Glutamatergic neuron (in vitro differentiated cells): ENCODE data around the gene RAVER2. TPM values are rescaled to one million over a fixed set of nuclear protein-coding genes. Genes with fewer than 3 reads are reported as not detected.

ENCODE experiments used
- DNase-seq: peaks from one replicate; pipeline ENCODE4 v3.0.0; 2022
- H3K27ac Mint-ChIP-seq: one replicate; pipeline ENCODE4 v1.8.0; 2020; ENCODE audit warnings: mild to moderate bottlenecking, mixed read lengths, inconsistent platforms; ENCODE audit not compliant: unreplicated experiment
- H3K27me3 Mint-ChIP-seq: one replicate; pipeline ENCODE4 v1.8.0; 2020; ENCODE audit warnings: mild to moderate bottlenecking, moderate library complexity, mixed read lengths, inconsistent platforms; ENCODE audit not compliant: unreplicated experiment
- H3K36me3 Mint-ChIP-seq: one replicate; pipeline ENCODE4 v1.8.0; 2020; ENCODE audit warnings: mild to moderate bottlenecking, mixed read lengths, inconsistent platforms; ENCODE audit not compliant: unreplicated experiment
- H3K4me1 Mint-ChIP-seq: one replicate; pipeline ENCODE4 v1.8.0; 2020; ENCODE audit warnings: mild to moderate bottlenecking, low read depth, mixed read lengths, inconsistent platforms; ENCODE audit not compliant: unreplicated experiment
- H3K4me3 Mint-ChIP-seq: one replicate; pipeline ENCODE4 v1.8.0; 2020; ENCODE audit warnings: mild to moderate bottlenecking, mixed read lengths, inconsistent platforms; ENCODE audit not compliant: unreplicated experiment
- H3K9me3 Mint-ChIP-seq: one replicate; pipeline ENCODE4 v1.8.0; 2020; ENCODE audit warnings: mild to moderate bottlenecking, moderate library complexity, mixed read lengths, inconsistent platforms; ENCODE audit not compliant: unreplicated experiment
- CTCF ChIP-seq: fragments of 200-600 bp; sonication (generic); IDR thresholded peaks from one replicate; pipeline ENCODE4 v1.5.0; 2021; ENCODE audit not compliant: partially characterized antibody, unreplicated experiment
- total RNA-seq: library from RNA; stranded (reverse); fragmentation: NEBNext Ultra II Directional; extraction: Animal tissue kit (Norgen Biotek cat#: 25700); gene quantifications from one replicate; pipeline ENCODE4 v1.2.1, GENCODE V29; 2021; ENCODE audit not compliant: unreplicated experiment

The RAVER2 gene
- total RNA-seq, 1 donor from 2014 or later: 4.4 TPM

- H3K27ac Mint-ChIP-seq: no peak overlapping the region
- H3K9me3 Mint-ChIP-seq: peaks cover 1% of the 10 kb centered on the region
- peaks cover 6% of the 10 kb centered on the region for H3K4me1 Mint-ChIP-seq
- TF ChIP-seq CTCF: no peak
- H3K27me3 Mint-ChIP-seq: peaks cover 2% of the 10 kb centered on the region
- H3K4me3 Mint-ChIP-seq: no peak overlapping the region
- no peaks in the 10 kb centered on the region for H3K36me3 Mint-ChIP-seq
- no peak for DNase-seq
Observed at GRCh38 chr1:64828829-64829228, 84.0 kb downstream of the RAVER2 start.

GRCh38 chr1:64829411-64830029 lies 84.6 kb downstream of the RAVER2 start:
- H3K4me3 Mint-ChIP-seq: no peak overlapping the region
- H3K9me3 Mint-ChIP-seq: peaks cover 1% of the 10 kb centered on the region
- no peaks in the 10 kb centered on the region for H3K36me3 Mint-ChIP-seq
- peak overlapping the region; percentile 21 for H3K27ac Mint-ChIP-seq
- no peaks in the 10 kb centered on the region for H3K27me3 Mint-ChIP-seq
- no peak for DNase-seq
- no peak for TF ChIP-seq CTCF
- peaks cover 3% of the 10 kb centered on the region for H3K4me1 Mint-ChIP-seq

GRCh38 chr1:64830030-64830651 lies 85.3 kb downstream of the RAVER2 start:
- no peak overlapping the region for H3K27ac Mint-ChIP-seq
- H3K4me1 Mint-ChIP-seq: peaks cover 3% of the 10 kb centered on the region
- peaks cover 1% of the 10 kb centered on the region for H3K9me3 Mint-ChIP-seq
- TF ChIP-seq CTCF: no peak
- no peak overlapping the region for H3K4me3 Mint-ChIP-seq
- no peaks in the 10 kb centered on the region for H3K27me3 Mint-ChIP-seq
- no peak for DNase-seq
- H3K36me3 Mint-ChIP-seq: no peaks in the 10 kb centered on the region

- Mint-ChIP-seq H3K4me1 (peaks cover 2% of the 10 kb centered on the region), H3K27me3 (no peaks in the 10 kb centered on the region), H3K9me3 (no peaks in the 10 kb centered on the region), H3K27ac (no peak overlapping the region), H3K36me3 (no peaks in the 10 kb centered on the region), H3K4me3 (no peak overlapping the region)
- no peak for TF ChIP-seq CTCF
- DNase-seq: no peak
Observed at GRCh38 chr1:64834734-64835133, 89.9 kb downstream of the RAVER2 start.

GRCh38 chr1:64836802-64837201 lies 91.9 kb downstream of the RAVER2 start:
- Mint-ChIP-seq H3K4me1 (peaks cover 3% of the 10 kb centered on the region), H3K36me3 (no peaks in the 10 kb centered on the region), H3K9me3 (no peaks in the 10 kb centered on the region), H3K27me3 (no peaks in the 10 kb centered on the region), H3K27ac (no peak overlapping the region), H3K4me3 (no peak overlapping the region)
- no peak for DNase-seq
- no peak for TF ChIP-seq CTCF
